GM11168 (cell line): ENCODE data around the gene MAN1B1.
"Not testable (repeated sequence)": the region's sequence is repeated elsewhere in the genome, so short reads cannot be mapped to it uniquely, and the experiment has no call there.

Source experiments
- in situ Hi-C: fragments of 300-500 bp; cut with MboI; formaldehyde crosslinking; loops from one replicate; pipeline ENCODE4 v1.12.0; 2022; ENCODE audit warnings: low sequenced_read_pairs; ENCODE audit not compliant: unreplicated experiment

MAN1B1 gene

GRCh38 chr9:137121927-137122795 is 35.4 kb downstream of the MAN1B1 start:
- in situ Hi-C loops: loop anchor here (5.0 to 25.0 kb wide), 3 partner anchors 35 to 290 kb away; partner anchors contain the start of genes EXD3, NOXA1 and SLC34A3

- in situ Hi-C loops: loop anchor here (5.0 to 25.0 kb wide), 3 partner anchors 34 to 289 kb away; partner anchors contain the start of genes EXD3, NOXA1 and SLC34A3
These were observed 36.1 kb downstream of the MAN1B1 start for GRCh38 chr9:137122796-137123467.

GRCh38 chr9:137123468-137123837 is 36.7 kb downstream of the MAN1B1 start:
- in situ Hi-C loops: loop anchor here (5.0 to 25.0 kb wide), 3 partner anchors 34 to 289 kb away; partner anchors contain the start of genes EXD3, NOXA1 and SLC34A3

GRCh38 chr9:137123952-137124462 is 37.2 kb downstream of the MAN1B1 start:
- in situ Hi-C loops: loop anchor here (5.0 to 25.0 kb wide), 3 partner anchors 33 to 288 kb away; partner anchors contain the start of genes EXD3, NOXA1 and SLC34A3

GRCh38 chr9:137126786-137127185 is 40.0 kb downstream of the MAN1B1 start:
- in situ Hi-C loops: no loop called here

GRCh38 chr9:137127301-137128157 is 40.7 kb downstream of the MAN1B1 start:
- in situ Hi-C loops: no loop called here

- in situ Hi-C loops: no loop called here
These were observed 41.5 kb downstream of the MAN1B1 start for GRCh38 chr9:137128158-137128861.

- in situ Hi-C loops: no loop called here
These were observed 42.2 kb downstream of the MAN1B1 start for GRCh38 chr9:137128862-137129455.

- in situ Hi-C loops: no loop called here
These were observed 42.8 kb downstream of the MAN1B1 start for GRCh38 chr9:137129456-137130175.

- in situ Hi-C loops: no loop called here
These were observed 43.5 kb downstream of the MAN1B1 start for GRCh38 chr9:137130176-137130755.

- in situ Hi-C loops: no loop called here
These were observed 47.4 kb downstream of the MAN1B1 start for GRCh38 chr9:137134191-137134590.

- in situ Hi-C loops: not testable (repeated sequence)
These were observed 48.4 kb downstream of the MAN1B1 start for GRCh38 chr9:137135154-137135553.

- in situ Hi-C loops: no loop called here
These were observed 49.6 kb downstream of the MAN1B1 start for GRCh38 chr9:137136261-137136880.

GRCh38 chr9:137136881-137137607 is 50.3 kb downstream of the MAN1B1 start:
- in situ Hi-C loops: no loop called here

GRCh38 chr9:137138058-137138721 is 51.4 kb downstream of the MAN1B1 start:
- in situ Hi-C loops: no loop called here

GRCh38 chr9:137138722-137139467 is 52.1 kb downstream of the MAN1B1 start, which contains the start of gene GRIN1:
Gene GRIN1, plus strand, starts transcription at chr9:137139154. Its CDS starts 333 bp downstream, at chr9:137139487.
- in situ Hi-C loops: no loop called here
